22Rv1 (cell line): ENCODE measurements around the gene KISS1R.
"Not testable (repeated sequence)": the region's sequence is repeated elsewhere in the genome, so short reads cannot be mapped to it uniquely, and the experiment has no call there.

Experiments used
- ZFX ChIP-seq: fragments of 450-650 bp; IDR thresholded peaks from 2 replicates; pipeline ENCODE4 v1.6.1; 2017; ENCODE audit warnings: antibody characterized with exemption, borderline replicate concordance
- TF ChIP-seq, protein P1 (sequence below): fragments of 450-650 bp; IDR thresholded peaks from 2 replicates; pipeline ENCODE4 v1.5.1; 2017; ENCODE audit warnings: mild to moderate bottlenecking

DNA sequence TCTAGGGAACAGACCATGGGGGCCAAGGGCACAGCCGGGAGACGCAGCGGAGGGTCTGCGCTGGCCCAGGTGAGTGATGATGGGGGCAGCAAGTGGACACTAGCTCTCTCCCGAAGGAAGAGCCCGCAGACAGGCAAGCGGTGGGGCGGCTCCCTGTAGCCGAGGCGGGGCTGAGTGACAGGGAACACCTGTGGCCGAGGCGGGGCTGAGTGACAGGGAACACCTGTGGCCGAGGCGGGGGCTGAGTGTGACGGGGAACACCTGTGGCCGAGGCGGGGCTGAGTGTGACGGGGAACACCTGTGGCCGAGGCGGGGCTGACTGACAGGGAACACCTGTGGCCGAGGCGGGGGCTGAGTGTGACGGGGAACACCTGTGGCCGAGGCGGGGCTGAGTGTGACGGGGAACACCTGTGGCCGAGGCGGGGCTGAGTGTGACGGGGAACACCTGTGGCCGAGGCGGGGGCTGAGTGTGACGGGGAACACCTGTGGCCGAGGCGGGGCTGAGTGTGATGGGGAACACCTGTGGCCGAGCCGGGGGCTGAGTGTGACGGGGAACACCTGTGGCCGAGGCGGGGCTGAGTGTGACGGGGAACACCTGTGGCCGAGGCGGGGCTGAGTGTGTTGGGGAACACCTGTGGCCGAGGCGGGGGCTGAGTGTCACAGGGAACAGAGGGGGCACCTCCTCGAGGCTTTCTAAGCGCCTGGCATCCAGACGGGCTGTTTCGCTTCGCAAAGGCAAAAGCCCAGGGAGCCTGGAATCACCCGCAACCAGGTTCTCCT lies 25.5 kb upstream of the KISS1R start:
- TF ChIP-seq, protein P1, sequence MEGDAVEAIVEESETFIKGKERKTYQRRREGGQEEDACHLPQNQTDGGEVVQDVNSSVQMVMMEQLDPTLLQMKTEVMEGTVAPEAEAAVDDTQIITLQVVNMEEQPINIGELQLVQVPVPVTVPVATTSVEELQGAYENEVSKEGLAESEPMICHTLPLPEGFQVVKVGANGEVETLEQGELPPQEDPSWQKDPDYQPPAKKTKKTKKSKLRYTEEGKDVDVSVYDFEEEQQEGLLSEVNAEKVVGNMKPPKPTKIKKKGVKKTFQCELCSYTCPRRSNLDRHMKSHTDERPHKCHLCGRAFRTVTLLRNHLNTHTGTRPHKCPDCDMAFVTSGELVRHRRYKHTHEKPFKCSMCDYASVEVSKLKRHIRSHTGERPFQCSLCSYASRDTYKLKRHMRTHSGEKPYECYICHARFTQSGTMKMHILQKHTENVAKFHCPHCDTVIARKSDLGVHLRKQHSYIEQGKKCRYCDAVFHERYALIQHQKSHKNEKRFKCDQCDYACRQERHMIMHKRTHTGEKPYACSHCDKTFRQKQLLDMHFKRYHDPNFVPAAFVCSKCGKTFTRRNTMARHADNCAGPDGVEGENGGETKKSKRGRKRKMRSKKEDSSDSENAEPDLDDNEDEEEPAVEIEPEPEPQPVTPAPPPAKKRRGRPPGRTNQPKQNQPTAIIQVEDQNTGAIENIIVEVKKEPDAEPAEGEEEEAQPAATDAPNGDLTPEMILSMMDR, result not testable (repeated sequence)
- TF ChIP-seq ZFX, result not testable (repeated sequence)
